ENCODE measurements around the gene PAPPA. TPM values are rescaled to one million over a fixed set of nuclear protein-coding genes. Genes with fewer than 3 reads are reported as not detected.

PAPPA gene
- total and polyA plus RNA-seq, 9 donors = 0.61 to 5.5 (median 2.6) TPM

GRCh38 chr9:116451500-116452115, 298.0 kb downstream of the PAPPA start:
- no peaks in the 10 kb centered on the region for H3K27me3 ChIP-seq
- TF ChIP-seq, protein P1, sequence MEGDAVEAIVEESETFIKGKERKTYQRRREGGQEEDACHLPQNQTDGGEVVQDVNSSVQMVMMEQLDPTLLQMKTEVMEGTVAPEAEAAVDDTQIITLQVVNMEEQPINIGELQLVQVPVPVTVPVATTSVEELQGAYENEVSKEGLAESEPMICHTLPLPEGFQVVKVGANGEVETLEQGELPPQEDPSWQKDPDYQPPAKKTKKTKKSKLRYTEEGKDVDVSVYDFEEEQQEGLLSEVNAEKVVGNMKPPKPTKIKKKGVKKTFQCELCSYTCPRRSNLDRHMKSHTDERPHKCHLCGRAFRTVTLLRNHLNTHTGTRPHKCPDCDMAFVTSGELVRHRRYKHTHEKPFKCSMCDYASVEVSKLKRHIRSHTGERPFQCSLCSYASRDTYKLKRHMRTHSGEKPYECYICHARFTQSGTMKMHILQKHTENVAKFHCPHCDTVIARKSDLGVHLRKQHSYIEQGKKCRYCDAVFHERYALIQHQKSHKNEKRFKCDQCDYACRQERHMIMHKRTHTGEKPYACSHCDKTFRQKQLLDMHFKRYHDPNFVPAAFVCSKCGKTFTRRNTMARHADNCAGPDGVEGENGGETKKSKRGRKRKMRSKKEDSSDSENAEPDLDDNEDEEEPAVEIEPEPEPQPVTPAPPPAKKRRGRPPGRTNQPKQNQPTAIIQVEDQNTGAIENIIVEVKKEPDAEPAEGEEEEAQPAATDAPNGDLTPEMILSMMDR (IDR thresholded peaks at IDR 0.05) = no peak
- TF ChIP-seq EP300 (IDR thresholded peaks at IDR 0.05) (no peak), POLR2A (IDR thresholded peaks at IDR 0.05) (no peak)
- no peak for DNase-seq
- no peak overlapping the region for H3K4me3 ChIP-seq
- H3K27ac ChIP-seq = no peak overlapping the region
- no peaks in the 10 kb centered on the region for H3K36me3 ChIP-seq
- no peaks in the 10 kb centered on the region for H3K4me1 ChIP-seq (ENCODE audit: insufficient read depth)
- intact Hi-C loops (cut with DNase I) = no loop called here
- whole genome bisulfite sequencing, 3 donors = 94 to 100% (median 95%) methylated on average over 2 of the region's 2 CpGs
- no peaks in the 10 kb centered on the region for H3K9me3 ChIP-seq
